HCT116 (cell line): Measurements from ENCODE around the gene SULT1E1. TPM values are rescaled to one million over a fixed set of nuclear protein-coding genes. Genes with fewer than 3 reads are reported as not detected.

Source experiments
- ATAC-seq: fragments of 200-7000 bp; cut with Tn5 transposase; 2 replicates; pipeline ENCODE4 v1.9.1; 2020; ENCODE audit warnings: mild to moderate bottlenecking, moderate library complexity
- BruUV-seq: library from RNA; stranded (reverse); fragments of 400-500 nt; replicated peaks from 2 replicates; lab custom pipeline; 2021; lab: Mats Ljungman, UMichigan
- CTCF ChIA-PET: fragments of 300-600 bp; sonication (Branson Sonifier 250); formaldehyde crosslinking; loops from one replicate; lab custom pipeline; 2021; ENCODE audit warnings: antibody characterized with exemption; lab: Charles Lee
- POLR2A ChIA-PET: fragments of 300-600, 350-600 bp; sonication (Branson Sonifier 250); formaldehyde crosslinking; loops from one replicate; lab custom pipeline; 2021; ENCODE audit warnings: antibody characterized with exemption; lab: Charles Lee
- RAD21 ChIA-PET, 2 experiments: fragments of 300-600 bp; sonication (Branson Sonifier 250); formaldehyde crosslinking; loops; one replicate each; lab custom pipeline; 2023; ENCODE audit warnings: low total read pairs in 2 of 2; ENCODE audit not compliant: uncharacterized antibody in 2 of 2, unreplicated experiment in 2 of 2, low non-redundant PET in 1 of 2; lab: Charles Lee
- DNase-seq: peaks from one replicate; pipeline ENCODE4 v3.0.0-alpha.2; 2010; ENCODE audit warnings: low read depth, low spot score
- H2AFZ ChIP-seq: fragments of 200-600 bp; shearing (Covaris generic), sonication (generic); 2 replicates; pipeline ENCODE4 v1.6.1; 2017; ENCODE audit warnings: low read depth, mixed run types, mixed read lengths, antibody characterized with exemption, low read length; ENCODE audit not compliant: poor library complexity, severe bottlenecking
- H3K27ac ChIP-seq: 2 replicates; pipeline ENCODE4 v1.5.1; 2012; ENCODE audit warnings: low read depth, low read length
- H3K27me3 ChIP-seq: fragments of 200-600 bp; sonication (generic); 2 replicates; pipeline ENCODE4 v1.6.1; 2016; ENCODE audit warnings: mixed run types, low read length, mixed read lengths; ENCODE audit not compliant: insufficient read depth
- H3K36me3 ChIP-seq, 2 experiments: fragments of 200-500 bp in 1 of 2; fragments of 200-600 bp in 1 of 2; sonication (Bioruptor generic) in 1 of 2; sonication (generic) in 1 of 2; 2 replicates each; pipeline versions ENCODE4 v1.5.1 to v1.6.1; 2014 to 2016; ENCODE audit warnings: low read length in 2 of 2, inconsistent platforms in 1 of 2, mixed read lengths in 1 of 2, mixed run types in 1 of 2; ENCODE audit not compliant: insufficient read depth in 2 of 2, control insufficient read depth in 1 of 2
- H3K4me1 ChIP-seq, 2 experiments: fragments of 200-600 bp in 1 of 2; sonication (generic) in 1 of 2; 2 replicates each; pipeline versions ENCODE4 v1.5.1 to v1.6.1; 2012 to 2017; ENCODE audit warnings: low read length in 2 of 2, inconsistent platforms in 1 of 2, mild to moderate bottlenecking in 1 of 2, mixed read lengths in 1 of 2, mixed run types in 1 of 2, moderate library complexity in 1 of 2; ENCODE audit not compliant: insufficient read depth in 2 of 2, control insufficient read depth in 1 of 2
- H3K4me2 ChIP-seq: fragments of 200-600 bp; sonication (generic); 2 replicates; pipeline ENCODE4 v1.6.1; 2017; ENCODE audit warnings: mixed run types, low read length, mixed read lengths
- H3K4me3 ChIP-seq, 2 experiments: fragments of 200-600 bp in 1 of 2; sonication (generic) in 1 of 2; replicated peaks in 1 of 2; 2 replicates each; pipeline ENCODE4 v1.5.1; 2011 to 2016; ENCODE audit warnings: low read length in 2 of 2, control low read depth in 1 of 2, low read depth in 1 of 2, mild to moderate bottlenecking in 1 of 2, mixed read lengths in 1 of 2, mixed run types in 1 of 2
- H3K79me2 ChIP-seq: fragments of 200-600 bp; sonication (generic); 2 replicates; pipeline ENCODE4 v1.6.1; 2017; ENCODE audit warnings: mild to moderate bottlenecking, mixed run types, low read length, moderate library complexity, mixed read lengths; ENCODE audit not compliant: insufficient read depth
- H3K9ac ChIP-seq: fragments of 200-600 bp; sonication (generic); 2 replicates; pipeline ENCODE4 v1.6.1; 2016; ENCODE audit warnings: low read length, mixed read lengths
- H3K9me2 ChIP-seq: fragments of 200-600 bp; sonication (generic), shearing (Covaris generic); 2 replicates; pipeline ENCODE4 v1.6.1; 2017; ENCODE audit warnings: mixed run types, mild to moderate bottlenecking, moderate library complexity; ENCODE audit not compliant: insufficient read depth
- H3K9me3 ChIP-seq, 2 experiments: fragments of 200-500 bp in 1 of 2; fragments of 200-600 bp in 1 of 2; sonication (Bioruptor generic) in 1 of 2; sonication (generic) in 1 of 2; 2 replicates each; pipeline ENCODE4 v1.6.1; 2014 to 2017; ENCODE audit warnings: low read length in 2 of 2, mixed read lengths in 2 of 2, inconsistent platforms in 1 of 2, low read depth in 1 of 2, mild to moderate bottlenecking in 1 of 2, mixed run types in 1 of 2, moderate library complexity in 1 of 2; ENCODE audit not compliant: control insufficient read depth in 1 of 2, insufficient read depth in 1 of 2
- H4K20me1 ChIP-seq: fragments of 200-600 bp; sonication (generic), shearing (Covaris generic); 2 replicates; pipeline ENCODE4 v1.6.1; 2017; ENCODE audit warnings: mixed run types, mild to moderate bottlenecking, moderate library complexity; ENCODE audit not compliant: insufficient read depth
- CBX3 ChIP-seq: IDR thresholded peaks from 2 replicates; pipeline ENCODE4 v1.6.1; 2012; ENCODE audit warnings: low read depth
- CEBPB ChIP-seq: IDR thresholded peaks from 2 replicates; pipeline ENCODE4 v1.6.1; 2012; ENCODE audit warnings: low read depth
- ELF1 ChIP-seq: IDR thresholded peaks from 2 replicates; pipeline ENCODE4 v1.6.1; 2012; ENCODE audit warnings: low read depth, borderline replicate concordance
- JUND ChIP-seq: IDR thresholded peaks from 2 replicates; pipeline ENCODE4 v1.6.1; 2012
- POLR2A ChIP-seq: IDR thresholded peaks from 2 replicates; pipeline ENCODE4 v1.7.0; 2011; ENCODE audit warnings: borderline replicate concordance; ENCODE audit not compliant: insufficient read depth, insufficient read length; ENCODE audit errors: extremely low read depth
- POLR2AphosphoS5 ChIP-seq: IDR thresholded peaks from 2 replicates; pipeline ENCODE4 v1.6.1; 2011; ENCODE audit warnings: mild to moderate bottlenecking, low read depth, low read length, moderate library complexity
- YY1 ChIP-seq: IDR thresholded peaks from 2 replicates; pipeline ENCODE4 v1.6.1; 2011; ENCODE audit warnings: low read length, low read depth, moderate library complexity, mild to moderate bottlenecking; ENCODE audit not compliant: insufficient replicate concordance; ENCODE audit errors: extremely low read depth
- intact Hi-C: fragments of 100-400 bp; cut with micrococcal nuclease; formaldehyde crosslinking; loops from 2 replicates; pipeline ENCODE4 v1.10.0; 2022
- total RNA-seq: library from RNA; stranded (reverse); gene quantifications from one replicate; pipeline ENCODE4 v1.2.1, GENCODE V29; 2021; ENCODE audit not compliant: unreplicated experiment
- TF ChIP-seq, protein P1 (sequence below), 3 experiments: fragments of 200-600 bp in 1 of 3; sonication (generic) in 1 of 3; IDR thresholded peaks in 2 of 3; conservative IDR thresholded peaks in 1 of 3; 2 replicates each; pipeline ENCODE4 v1.5.1; 2012 to 2017; ENCODE audit warnings: low read depth in 2 of 3, low read length in 2 of 3, antibody characterized with exemption in 1 of 3, borderline replicate concordance in 1 of 3, control low read depth in 1 of 3, mild to moderate bottlenecking in 1 of 3, mixed read lengths in 1 of 3, mixed run types in 1 of 3, moderate library complexity in 1 of 3; ENCODE audit not compliant: insufficient read depth in 1 of 3
- TF ChIP-seq, protein P2 (sequence below): IDR thresholded peaks from 2 replicates; pipeline ENCODE4 v1.6.1; 2012
- TF ChIP-seq, protein P3 (sequence below): IDR thresholded peaks from 2 replicates; pipeline ENCODE4 v1.6.1; 2011; ENCODE audit warnings: mild to moderate bottlenecking, low read length, moderate library complexity; ENCODE audit not compliant: insufficient replicate concordance; ENCODE audit errors: extremely low read depth

The SULT1E1 gene
- total RNA-seq, 1 experiment from 2014 or later: not detected

DNA sequence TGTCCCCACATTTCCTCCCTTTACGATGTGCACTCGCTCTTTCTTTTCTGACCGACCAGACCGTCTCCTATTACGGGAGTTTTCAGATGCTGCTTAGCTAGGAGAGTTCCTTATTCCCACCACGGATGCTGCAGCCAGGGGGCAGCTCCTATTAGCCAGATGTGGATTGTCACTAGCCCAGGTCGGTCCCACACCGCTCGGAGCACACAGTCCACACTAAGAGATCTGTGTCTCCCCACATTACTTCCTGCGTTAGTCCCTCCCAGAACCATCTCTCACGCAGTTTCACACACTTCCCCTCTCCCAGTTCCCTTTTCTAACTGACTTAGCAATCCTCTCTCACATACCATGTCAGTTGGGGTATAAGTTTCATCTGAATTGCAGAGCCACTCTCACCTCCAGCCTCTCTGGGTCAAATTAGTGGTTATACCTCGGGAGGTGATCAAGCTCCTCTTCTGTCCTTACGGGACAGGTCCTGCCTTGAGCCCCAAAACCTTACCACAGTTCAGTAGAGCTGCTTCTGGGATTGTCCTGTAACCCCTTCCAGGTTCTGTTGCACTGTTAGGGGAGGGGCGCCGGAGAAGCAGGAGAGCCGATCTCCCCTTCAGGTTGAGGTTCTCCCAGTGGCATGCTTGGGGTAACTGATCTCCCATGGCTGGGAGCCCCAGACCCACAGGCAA, 28.2 kb downstream of the SULT1E1 start:
- no peak overlapping the region for H3K4me2 ChIP-seq
- intact Hi-C loops: no loop called here

DNA sequence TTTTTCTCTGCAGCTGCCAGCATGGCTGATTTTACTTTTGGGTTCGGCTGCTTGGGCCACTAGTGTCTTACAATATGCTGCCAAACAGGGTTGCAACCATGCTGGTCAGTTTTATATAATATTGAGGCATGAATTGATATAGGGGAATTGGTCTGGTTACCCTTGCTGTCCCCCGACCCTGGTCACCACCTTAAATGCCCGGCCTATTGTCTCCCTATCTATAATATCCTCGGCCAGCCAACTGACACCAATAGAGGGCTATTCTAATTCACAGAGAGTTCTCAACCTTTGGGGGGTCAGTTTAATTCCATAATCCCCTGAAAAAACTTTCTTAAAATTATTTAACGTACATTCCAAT, 28.7 kb downstream of the SULT1E1 start:
- Histone ChIP-seq H3K36me3 (no peaks in the 10 kb centered on the region), H4K20me1 (no peaks in the 10 kb centered on the region), H3K27ac (no peak overlapping the region), H3K9ac (no peak overlapping the region), H2AFZ (no peak overlapping the region), H3K4me1 (no peaks in the 10 kb centered on the region), H3K9me3 (no peaks in the 10 kb centered on the region), H3K27me3 (no peaks in the 10 kb centered on the region), H3K9me2 (no peaks in the 10 kb centered on the region), H3K79me2 (no peaks in the 10 kb centered on the region), H3K4me2 (no peak overlapping the region), H3K4me3 (no peak overlapping the region)
- ChIA-PET CTCF (no interaction called here), POLR2A (no interaction called here), RAD21 (no interaction called here)
- no TSS peak for BruUV-seq
- intact Hi-C loops: no loop called here
- no peak for DNase-seq
- ATAC-seq: no peak
- TF ChIP-seq ELF1 (no peak), JUND (no peak), YY1 (no peak), POLR2A (no peak)
- TF ChIP-seq, protein P1, sequence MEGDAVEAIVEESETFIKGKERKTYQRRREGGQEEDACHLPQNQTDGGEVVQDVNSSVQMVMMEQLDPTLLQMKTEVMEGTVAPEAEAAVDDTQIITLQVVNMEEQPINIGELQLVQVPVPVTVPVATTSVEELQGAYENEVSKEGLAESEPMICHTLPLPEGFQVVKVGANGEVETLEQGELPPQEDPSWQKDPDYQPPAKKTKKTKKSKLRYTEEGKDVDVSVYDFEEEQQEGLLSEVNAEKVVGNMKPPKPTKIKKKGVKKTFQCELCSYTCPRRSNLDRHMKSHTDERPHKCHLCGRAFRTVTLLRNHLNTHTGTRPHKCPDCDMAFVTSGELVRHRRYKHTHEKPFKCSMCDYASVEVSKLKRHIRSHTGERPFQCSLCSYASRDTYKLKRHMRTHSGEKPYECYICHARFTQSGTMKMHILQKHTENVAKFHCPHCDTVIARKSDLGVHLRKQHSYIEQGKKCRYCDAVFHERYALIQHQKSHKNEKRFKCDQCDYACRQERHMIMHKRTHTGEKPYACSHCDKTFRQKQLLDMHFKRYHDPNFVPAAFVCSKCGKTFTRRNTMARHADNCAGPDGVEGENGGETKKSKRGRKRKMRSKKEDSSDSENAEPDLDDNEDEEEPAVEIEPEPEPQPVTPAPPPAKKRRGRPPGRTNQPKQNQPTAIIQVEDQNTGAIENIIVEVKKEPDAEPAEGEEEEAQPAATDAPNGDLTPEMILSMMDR (IDR thresholded peaks at IDR 0.05 in 2 of 3, conservative IDR thresholded peaks at IDR 0.05 in 1 of 3; ENCODE audit: borderline replicate concordance in 1 of 3, insufficient read depth in 1 of 3, low read depth in 2 of 3, low read length in 2 of 3): no peak
- TF ChIP-seq, protein P2, sequence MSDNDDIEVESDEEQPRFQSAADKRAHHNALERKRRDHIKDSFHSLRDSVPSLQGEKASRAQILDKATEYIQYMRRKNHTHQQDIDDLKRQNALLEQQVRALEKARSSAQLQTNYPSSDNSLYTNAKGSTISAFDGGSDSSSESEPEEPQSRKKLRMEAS: no peak
- TF ChIP-seq, protein P3, sequence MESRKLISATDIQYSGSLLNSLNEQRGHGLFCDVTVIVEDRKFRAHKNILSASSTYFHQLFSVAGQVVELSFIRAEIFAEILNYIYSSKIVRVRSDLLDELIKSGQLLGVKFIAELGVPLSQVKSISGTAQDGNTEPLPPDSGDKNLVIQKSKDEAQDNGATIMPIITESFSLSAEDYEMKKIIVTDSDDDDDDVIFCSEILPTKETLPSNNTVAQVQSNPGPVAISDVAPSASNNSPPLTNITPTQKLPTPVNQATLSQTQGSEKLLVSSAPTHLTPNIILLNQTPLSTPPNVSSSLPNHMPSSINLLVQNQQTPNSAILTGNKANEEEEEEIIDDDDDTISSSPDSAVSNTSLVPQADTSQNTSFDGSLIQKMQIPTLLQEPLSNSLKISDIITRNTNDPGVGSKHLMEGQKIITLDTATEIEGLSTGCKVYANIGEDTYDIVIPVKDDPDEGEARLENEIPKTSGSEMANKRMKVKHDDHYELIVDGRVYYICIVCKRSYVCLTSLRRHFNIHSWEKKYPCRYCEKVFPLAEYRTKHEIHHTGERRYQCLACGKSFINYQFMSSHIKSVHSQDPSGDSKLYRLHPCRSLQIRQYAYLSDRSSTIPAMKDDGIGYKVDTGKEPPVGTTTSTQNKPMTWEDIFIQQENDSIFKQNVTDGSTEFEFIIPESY: no peak

More for the DNA sequence above, 28.2 kb downstream of the SULT1E1 start:
- DNase-seq (no peak), ATAC-seq (no peak)
- TF ChIP-seq, protein P2: no peak
- TF ChIP-seq CBX3 (no peak), CEBPB (no peak), POLR2AphosphoS5 (no peak)
- TF ChIP-seq, protein P1 (IDR thresholded peaks at IDR 0.05 in 2 of 3, conservative IDR thresholded peaks at IDR 0.05 in 1 of 3; ENCODE audit: borderline replicate concordance in 1 of 3, insufficient read depth in 1 of 3, low read depth in 2 of 3, low read length in 2 of 3): no peak
- Histone ChIP-seq H2AFZ (no peak overlapping the region), H3K36me3 (no peaks in the 10 kb centered on the region), H4K20me1 (no peaks in the 10 kb centered on the region), H3K27ac (no peak overlapping the region), H3K9ac (no peak overlapping the region), H3K4me3 (no peak overlapping the region), H3K9me3 (no peaks in the 10 kb centered on the region), H3K27me3 (no peaks in the 10 kb centered on the region), H3K79me2 (no peaks in the 10 kb centered on the region), H3K9me2 (no peaks in the 10 kb centered on the region), H3K4me1 (no peaks in the 10 kb centered on the region)
- ChIA-PET CTCF (no interaction called here), RAD21 (no interaction called here), POLR2A (no interaction called here)
- no TSS peak for BruUV-seq
